ENCODE measurements around the gene SLC4A7. TPM values are rescaled to one million over a fixed set of nuclear protein-coding genes. Genes with fewer than 3 reads are reported as not detected.

Gene SLC4A7
- total and polyA plus RNA-seq, 10 of the 15 experiments (the other 5 are each of a cell fraction or from before 2014, with no cell fraction given) = 4.4 to 41.4 (median 18.3) TPM

DNA sequence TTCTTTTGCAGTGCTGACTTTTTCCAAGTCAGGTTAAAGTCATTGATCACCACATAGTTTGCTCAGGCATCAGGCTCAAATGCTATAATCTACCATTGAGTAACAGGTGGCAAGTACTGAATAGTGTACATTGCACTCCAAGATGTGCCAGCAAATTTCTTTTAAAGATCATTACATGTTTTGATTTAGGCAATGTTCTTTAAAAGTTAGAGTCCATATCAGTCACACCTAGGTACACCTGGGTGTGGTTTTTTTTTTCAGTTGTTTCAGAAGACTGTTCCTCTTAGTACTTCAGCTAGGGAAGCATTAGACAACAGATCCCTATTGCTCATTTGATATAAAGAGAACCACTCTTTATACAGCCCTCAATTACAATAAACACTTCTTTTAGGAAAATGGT is 10.6 kb upstream of the SLC4A7 start:
- DNase-seq (ENCODE audit: low read depth, low spot score) = no peak
- H3K79me2 ChIP-seq (ENCODE audit: control insufficient read depth, insufficient read depth, low read length) = no peaks in the 10 kb centered on the region
- H4K20me1 ChIP-seq (ENCODE audit: control insufficient read depth, insufficient read depth) = no peaks in the 10 kb centered on the region
- no peak overlapping the region for H3K27ac ChIP-seq (ENCODE audit: control insufficient read depth, insufficient read depth)
- SMC1A ChIA-PET (ENCODE audit: uncharacterized antibody, unreplicated experiment) = interaction anchor here (0.5 kb wide), 1 partner anchor 67 kb away, joined by 3 read pairs; no protein-coding TSS in a partner anchor
- peaks cover 4% of the 10 kb centered on the region; the same call in 1 of the 2 replicates for H3K4me1 ChIP-seq (ENCODE audit: control insufficient read depth, insufficient read depth, low read length)
- H2AFZ ChIP-seq (ENCODE audit: control insufficient read depth, low read depth, low read length) = no peak overlapping the region
- in situ Hi-C loops (cut with MboI) (no loop called here), intact Hi-C loops (cut with micrococcal nuclease; ENCODE audit: unreplicated experiment) (no loop called here)
- POLR2A ChIA-PET = no interaction called here
- no TSS peak for BruUV-seq (replicated peaks)
- RAD21 ChIA-PET (ENCODE audit: unreplicated experiment) = no interaction called here
- no peaks in the 10 kb centered on the region for H3K36me3 ChIP-seq (ENCODE audit: control insufficient read depth in 2 of 2, insufficient read depth in 2 of 2, low read length in 1 of 2)
- H3K4me3 ChIP-seq = no peak overlapping the region
- H3K27me3 ChIP-seq (replicated peaks in 1 of 2; ENCODE audit: control insufficient read depth in 2 of 2, insufficient read depth in 2 of 2, low read length in 1 of 2) = no peaks in the 10 kb centered on the region
- TF ChIP-seq, protein P1, sequence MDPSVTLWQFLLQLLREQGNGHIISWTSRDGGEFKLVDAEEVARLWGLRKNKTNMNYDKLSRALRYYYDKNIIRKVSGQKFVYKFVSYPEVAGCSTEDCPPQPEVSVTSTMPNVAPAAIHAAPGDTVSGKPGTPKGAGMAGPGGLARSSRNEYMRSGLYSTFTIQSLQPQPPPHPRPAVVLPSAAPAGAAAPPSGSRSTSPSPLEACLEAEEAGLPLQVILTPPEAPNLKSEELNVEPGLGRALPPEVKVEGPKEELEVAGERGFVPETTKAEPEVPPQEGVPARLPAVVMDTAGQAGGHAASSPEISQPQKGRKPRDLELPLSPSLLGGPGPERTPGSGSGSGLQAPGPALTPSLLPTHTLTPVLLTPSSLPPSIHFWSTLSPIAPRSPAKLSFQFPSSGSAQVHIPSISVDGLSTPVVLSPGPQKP (IDR thresholded peaks at IDR 0.05; ENCODE audit: low read depth, low read length) = no peak
- TF ChIP-seq JUND (IDR thresholded peaks at IDR 0.05; ENCODE audit: low read depth, low read length) (no peak), TCF3 (IDR thresholded peaks at IDR 0.05; ENCODE audit: borderline replicate concordance, insufficient read depth, low read depth, low read length) (no peak), TAF1 (IDR thresholded peaks at IDR 0.05; ENCODE audit: borderline replicate concordance, low read depth, low read length) (no peak), MTA3 (IDR thresholded peaks at IDR 0.05; ENCODE audit: borderline replicate concordance, low read length) (no peak), MYC (IDR thresholded peaks at IDR 0.05; ENCODE audit: insufficient read depth, insufficient read length, insufficient replicate concordance, low read length, severe bottlenecking) (no peak), NFYB (IDR thresholded peaks at IDR 0.05; ENCODE audit: insufficient read depth, low read depth, low read length) (no peak), EP300 (IDR thresholded peaks at IDR 0.05; ENCODE audit: borderline replicate concordance in 1 of 2, control insufficient read depth in 1 of 2, low read depth in 2 of 2, low read length in 2 of 2) (no peak), IRF4 (IDR thresholded peaks at IDR 0.05; ENCODE audit: low read depth, low read length) (no peak), IRF5 (IDR thresholded peaks at IDR 0.05; ENCODE audit: borderline replicate concordance) (no peak), HDAC2 (IDR thresholded peaks at IDR 0.05) (no peak), STAT3 (IDR thresholded peaks at IDR 0.05; ENCODE audit: low read depth, low read length) (no peak), BACH1 (IDR thresholded peaks at IDR 0.05; ENCODE audit: borderline replicate concordance) (no peak), TCF12 (IDR thresholded peaks at IDR 0.05; ENCODE audit: low read depth, low read length) (no peak), USF2 (IDR thresholded peaks at IDR 0.05; ENCODE audit: borderline replicate concordance, low read depth, low read length) (no peak), RCOR1 (conservative IDR thresholded peaks at IDR 0.05; ENCODE audit: low read depth, low read length) (no peak)
- TF ChIP-seq, protein P2, sequence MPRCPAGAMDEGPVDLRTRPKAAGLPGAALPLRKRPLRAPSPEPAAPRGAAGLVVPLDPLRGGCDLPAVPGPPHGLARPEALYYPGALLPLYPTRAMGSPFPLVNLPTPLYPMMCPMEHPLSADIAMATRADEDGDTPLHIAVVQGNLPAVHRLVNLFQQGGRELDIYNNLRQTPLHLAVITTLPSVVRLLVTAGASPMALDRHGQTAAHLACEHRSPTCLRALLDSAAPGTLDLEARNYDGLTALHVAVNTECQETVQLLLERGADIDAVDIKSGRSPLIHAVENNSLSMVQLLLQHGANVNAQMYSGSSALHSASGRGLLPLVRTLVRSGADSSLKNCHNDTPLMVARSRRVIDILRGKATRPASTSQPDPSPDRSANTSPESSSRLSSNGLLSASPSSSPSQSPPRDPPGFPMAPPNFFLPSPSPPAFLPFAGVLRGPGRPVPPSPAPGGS (IDR thresholded peaks at IDR 0.05; ENCODE audit: borderline replicate concordance, insufficient read depth, low read depth, low read length, poor library complexity, severe bottlenecking) = no peak
- CTCF ChIA-PET = no interaction called here
- no peak for ATAC-seq
- FAIRE-seq = no peak
- no peak overlapping the region for H3K9ac ChIP-seq (ENCODE audit: control insufficient read depth, insufficient read depth, low read length)
- H3K9me3 ChIP-seq (replicated peaks; ENCODE audit: control insufficient read depth, insufficient read depth, low read length) = no peaks in the 10 kb centered on the region
- H3K4me2 ChIP-seq (ENCODE audit: control insufficient read depth, insufficient read depth) = no peak overlapping the region

Measured in GM12878 (cell line).